MCF 10A (cell line): ENCODE measurements around the gene ADM2. TPM values are rescaled to one million over a fixed set of nuclear protein-coding genes. Genes with fewer than 3 reads are reported as not detected.

Experiments used
- BruUV-seq: library from RNA; stranded (reverse); fragments of 400-500 nt; replicated peaks from 2 replicates; lab custom pipeline; 2021; lab: Mats Ljungman, UMichigan
- CTCF ChIA-PET: fragments of 300-600 bp; sonication (Branson Sonifier 250); formaldehyde crosslinking; extraction: SDS; loops from one replicate; lab custom pipeline; 2021; ENCODE audit warnings: antibody characterized with exemption, inconsistent platforms; lab: Yijun Ruan, JAX
- POLR2A ChIA-PET: fragments of 300-600, 350-650 bp; sonication (Branson Sonifier 250); formaldehyde crosslinking; extraction: SDS; loops from one replicate; lab custom pipeline; 2020; ENCODE audit warnings: antibody characterized with exemption, inconsistent platforms; lab: Yijun Ruan, JAX
- DNase-seq: peaks from one replicate; pipeline ENCODE4 v3.0.0-alpha.2; 2018; ENCODE audit not compliant: unreplicated experiment
- H3K27ac Mint-ChIP-seq: one replicate; pipeline ENCODE4 v1.8.0; 2022; ENCODE audit warnings: mild to moderate bottlenecking, low read depth, mixed read lengths; ENCODE audit not compliant: unreplicated experiment
- H3K27me3 Mint-ChIP-seq: one replicate; pipeline ENCODE4 v1.8.0; 2022; ENCODE audit warnings: mixed read lengths; ENCODE audit not compliant: insufficient read depth, unreplicated experiment
- H3K36me3 Mint-ChIP-seq: one replicate; pipeline ENCODE4 v1.8.0; 2022; ENCODE audit warnings: mild to moderate bottlenecking, moderate library complexity, mixed read lengths; ENCODE audit not compliant: insufficient read depth, unreplicated experiment
- H3K4me1 Mint-ChIP-seq: one replicate; pipeline ENCODE4 v1.8.0; 2022; ENCODE audit warnings: mixed read lengths; ENCODE audit not compliant: insufficient read depth, unreplicated experiment
- H3K4me3 Mint-ChIP-seq: one replicate; pipeline ENCODE4 v1.8.0; 2022; ENCODE audit warnings: mild to moderate bottlenecking, moderate library complexity, mixed read lengths; ENCODE audit not compliant: unreplicated experiment
- H3K9me3 Mint-ChIP-seq: one replicate; pipeline ENCODE4 v1.8.0; 2022; ENCODE audit warnings: mixed read lengths; ENCODE audit not compliant: unreplicated experiment
- CTCF ChIP-seq: fragments of 200-600 bp; IDR thresholded peaks from one replicate; pipeline ENCODE4 v1.8.0; 2022; ENCODE audit warnings: antibody characterized with exemption, mild to moderate bottlenecking; ENCODE audit not compliant: unreplicated experiment
- intact Hi-C: fragments of 100-400 bp; cut with micrococcal nuclease; formaldehyde crosslinking; loops from 2 replicates; pipeline ENCODE4 v1.14.1; 2022
- total RNA-seq: library from RNA; stranded (reverse); gene quantifications from 2 replicates; pipeline ENCODE4 v1.2.3, GENCODE V29; 2022

The ADM2 gene
- total RNA-seq, 1 experiment from 2014 or later, result 39.7 TPM

- H3K9me3 Mint-ChIP-seq, result no peaks in the 10 kb centered on the region
- peak within 1 kb of the TSS; percentile 88 for H3K27ac Mint-ChIP-seq
- H3K4me1 Mint-ChIP-seq, result peaks cover 20% of the 10 kb centered on the region
- TF ChIP-seq CTCF, result peak; percentile 49
- intact Hi-C loops, result loop anchor here (5.0 kb wide), 1 partner anchor 57 kb away; the partner anchor contains the start of gene CHKB
- peak; percentile 96 for DNase-seq
- peaks cover 60% of the 10 kb centered on the region for H3K36me3 Mint-ChIP-seq
- BruUV-seq, result no TSS peak
- CTCF ChIA-PET, result interaction anchor here (0.5 to 2.6 kb wide), 23 partner anchors 11 to 667 kb away, joined by 3 to 17 read pairs (median 4); partner anchors contain the start of gene SYCE3
- POLR2A ChIA-PET, result interaction anchor here (0.6 to 7.1 kb wide), 28 partner anchors 11 to 284 kb away, joined by 3 to 170 read pairs (median 5); partner anchors contain the start of genes ARSA, CHKB, KLHDC7B and LMF2
- peak within 1 kb of the TSS; percentile 85 for H3K4me3 Mint-ChIP-seq
- H3K27me3 Mint-ChIP-seq, result no peaks in the 10 kb centered on the region
These were observed 43.9 kb downstream of the ADM2 start, which contains the start of gene SCO2 for GRCh38 chr22:50525104-50525857. SCO2 (minus strand) TSS chr22:50525598; CDS start chr22:50524411, 1,187 bp downstream.

DNA sequence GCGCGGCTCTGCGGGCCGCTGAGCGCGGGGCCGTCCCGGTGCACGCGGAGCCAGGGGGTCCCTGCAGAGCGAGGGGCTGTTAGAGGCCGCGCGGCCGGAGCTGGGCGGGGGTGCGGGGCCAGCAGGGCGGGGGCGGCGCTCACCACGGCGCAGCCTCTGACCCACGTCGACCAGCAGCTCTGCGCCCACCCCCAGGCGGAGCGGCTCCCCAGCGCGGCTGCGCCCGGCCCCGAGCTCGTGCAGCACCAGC is 44.4 kb downstream of the ADM2 start:
- ChIA-PET CTCF (interaction anchor here (0.6 to 2.6 kb wide), 22 partner anchors 9 to 165 kb away, joined by 3 to 17 read pairs (median 4); partner anchors contain the start of gene SYCE3), POLR2A (interaction anchor here (0.7 to 7.1 kb wide), 24 partner anchors 11 to 285 kb away, joined by 3 to 170 read pairs (median 6); partner anchors contain the start of genes ARSA, CHKB, KLHDC7B and LMF2)
- intact Hi-C loops, result loop anchor here (1.0 to 5.0 kb wide), 2 partner anchors 37 to 57 kb away; partner anchors contain the start of genes CHKB and SYCE3
- Mint-ChIP-seq H3K4me3 (peak overlapping the region; percentile 85), H3K36me3 (peaks cover 60% of the 10 kb centered on the region), H3K27ac (peak overlapping the region; percentile 23), H3K4me1 (peaks cover 20% of the 10 kb centered on the region), H3K9me3 (no peaks in the 10 kb centered on the region), H3K27me3 (no peaks in the 10 kb centered on the region)
- no TSS peak for BruUV-seq
- DNase-seq, result no peak
- no peak for TF ChIP-seq CTCF

- no TSS peak for BruUV-seq
- peak overlapping the region; percentile 85 for H3K4me3 Mint-ChIP-seq
- POLR2A ChIA-PET, result interaction anchor here (0.7 to 7.1 kb wide), 22 partner anchors 12 to 285 kb away, joined by 3 to 170 read pairs (median 6); partner anchors contain the start of genes ARSA, CHKB, KLHDC7B and LMF2
- H3K27me3 Mint-ChIP-seq, result no peaks in the 10 kb centered on the region
- no peaks in the 10 kb centered on the region for H3K9me3 Mint-ChIP-seq
- peak overlapping the region; percentile 71 for H3K27ac Mint-ChIP-seq
- CTCF ChIA-PET, result interaction anchor here (0.6 to 2.6 kb wide), 21 partner anchors 9 to 166 kb away, joined by 3 to 17 read pairs (median 4); partner anchors contain the start of gene SYCE3
- H3K36me3 Mint-ChIP-seq, result peaks cover 61% of the 10 kb centered on the region
- peak; percentile 73 for DNase-seq
- intact Hi-C loops, result loop anchor here (1.0 to 5.0 kb wide), 2 partner anchors 36 to 56 kb away; partner anchors contain the start of genes CHKB and SYCE3
- peaks cover 20% of the 10 kb centered on the region for H3K4me1 Mint-ChIP-seq
- TF ChIP-seq CTCF, result peak; percentile 38
These were observed 44.9 kb downstream of the ADM2 start for GRCh38 chr22:50526108-50526833.
